Measurements from ENCODE around the gene PARD3.

DNA sequence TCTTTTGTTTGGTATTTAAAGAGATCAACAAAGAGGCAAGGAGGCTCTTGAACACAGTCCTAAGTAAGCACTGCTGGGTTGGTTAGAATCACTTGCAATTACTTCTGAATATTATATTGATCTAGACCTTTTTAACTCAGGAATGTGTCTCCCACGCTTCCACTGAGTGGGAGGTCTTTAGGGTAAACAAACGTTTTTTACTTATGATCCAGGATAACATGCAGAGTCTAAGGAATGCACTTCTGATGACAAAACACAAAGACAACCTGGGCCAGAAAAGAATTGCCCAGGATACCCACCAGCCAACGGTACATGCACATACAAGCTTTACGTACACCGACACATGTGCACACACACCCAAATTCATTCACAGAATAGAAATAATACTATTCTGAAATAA, 626.9 kb downstream of the PARD3 start:
- TF ChIP-seq, protein P1, sequence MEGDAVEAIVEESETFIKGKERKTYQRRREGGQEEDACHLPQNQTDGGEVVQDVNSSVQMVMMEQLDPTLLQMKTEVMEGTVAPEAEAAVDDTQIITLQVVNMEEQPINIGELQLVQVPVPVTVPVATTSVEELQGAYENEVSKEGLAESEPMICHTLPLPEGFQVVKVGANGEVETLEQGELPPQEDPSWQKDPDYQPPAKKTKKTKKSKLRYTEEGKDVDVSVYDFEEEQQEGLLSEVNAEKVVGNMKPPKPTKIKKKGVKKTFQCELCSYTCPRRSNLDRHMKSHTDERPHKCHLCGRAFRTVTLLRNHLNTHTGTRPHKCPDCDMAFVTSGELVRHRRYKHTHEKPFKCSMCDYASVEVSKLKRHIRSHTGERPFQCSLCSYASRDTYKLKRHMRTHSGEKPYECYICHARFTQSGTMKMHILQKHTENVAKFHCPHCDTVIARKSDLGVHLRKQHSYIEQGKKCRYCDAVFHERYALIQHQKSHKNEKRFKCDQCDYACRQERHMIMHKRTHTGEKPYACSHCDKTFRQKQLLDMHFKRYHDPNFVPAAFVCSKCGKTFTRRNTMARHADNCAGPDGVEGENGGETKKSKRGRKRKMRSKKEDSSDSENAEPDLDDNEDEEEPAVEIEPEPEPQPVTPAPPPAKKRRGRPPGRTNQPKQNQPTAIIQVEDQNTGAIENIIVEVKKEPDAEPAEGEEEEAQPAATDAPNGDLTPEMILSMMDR (IDR thresholded peaks at IDR 0.05): no peak
- TF ChIP-seq POLR2A (IDR thresholded peaks at IDR 0.05): no peak
